ENCODE measurements around the gene RABGAP1. TPM values are rescaled to one million over a fixed set of nuclear protein-coding genes. Genes with fewer than 3 reads are reported as not detected.
A peak's percentile ranks its signal among the peaks of the same experiment; 100 is the strongest.

Gene RABGAP1
- total and polyA plus RNA-seq, 7 donors, result 15.5 to 57.9 (median 33.6) TPM

DNA sequence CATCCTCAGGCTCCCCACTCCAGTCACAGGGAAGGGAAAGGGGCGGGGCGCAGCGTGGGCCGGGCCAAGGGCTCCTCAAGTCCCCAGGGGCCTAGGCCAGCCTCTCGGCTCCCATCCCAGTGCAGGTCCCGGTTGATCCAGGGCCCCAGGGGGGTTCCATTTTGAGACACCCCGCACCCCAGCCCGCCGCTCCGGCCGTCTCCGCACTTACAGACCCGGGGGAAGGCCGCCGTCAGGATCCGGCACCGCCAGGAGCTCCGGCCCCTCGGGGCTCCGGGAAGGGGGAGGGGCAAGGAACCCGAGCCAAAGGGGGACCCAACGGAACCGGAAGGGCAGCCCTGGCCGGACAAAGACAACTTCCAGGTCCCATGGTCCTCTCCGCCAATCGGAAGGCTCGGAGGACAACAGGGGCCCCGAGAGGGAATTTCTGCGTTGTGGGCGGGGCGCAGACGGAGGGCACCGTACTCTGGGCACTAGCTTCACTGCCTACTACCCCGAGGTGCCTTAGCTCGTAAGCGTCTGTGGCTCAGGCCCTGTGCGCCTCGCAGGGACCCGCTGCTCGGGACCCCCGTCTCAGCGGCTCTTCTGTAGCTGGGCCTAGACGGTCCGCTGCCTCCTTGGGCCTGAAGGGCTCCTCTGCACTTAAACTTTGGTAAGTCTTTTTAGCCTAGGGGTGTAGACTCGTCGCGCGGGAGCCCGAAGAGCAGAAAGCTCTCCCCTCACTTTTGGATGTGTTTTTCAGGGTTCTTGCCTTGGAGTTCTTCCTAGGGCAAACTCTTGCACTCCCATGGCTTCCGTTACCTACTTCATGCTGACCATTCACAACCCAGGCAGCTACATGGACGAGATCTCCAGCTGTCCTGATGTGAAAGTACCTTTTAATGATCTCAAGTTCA, 9.3 kb upstream of the RABGAP1 start, which contains the start of gene ZBTB26:
TSS of gene ZBTB26 (minus strand) at position 287 of the 896 bp plus-strand sequence. CDS start 11,578 bp downstream, outside the sequence.
- H3K4me1 ChIP-seq, result peaks cover 35% of the 10 kb centered on the region

DNA sequence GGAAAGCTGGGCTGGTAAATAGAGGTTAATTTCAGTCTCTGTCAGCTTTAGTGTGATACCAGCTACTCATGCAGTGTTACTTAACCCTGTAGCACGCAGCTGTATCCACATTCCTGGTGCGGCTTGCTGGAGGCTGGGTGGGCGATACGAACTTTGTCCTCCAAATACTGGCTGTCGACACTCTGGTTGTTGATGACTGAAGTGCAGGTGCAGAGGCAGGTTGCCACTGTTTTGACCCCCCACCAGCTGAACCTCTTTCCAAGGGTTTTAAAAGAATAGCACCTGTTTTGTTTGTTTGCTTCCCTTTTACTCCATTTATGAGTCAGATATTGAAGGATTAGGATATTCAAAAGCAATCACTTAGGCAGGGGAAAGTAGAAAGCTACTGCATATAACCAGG, 4.4 kb upstream of the RABGAP1 start:
- DNase-seq (no peak), ATAC-seq (no peak)
- intact Hi-C loops (cut with DNase I), result loop anchor here in 1 of 2 donors (10.0 kb wide), 1 partner anchor 58 kb away; no protein-coding TSS in a partner anchor
- Histone ChIP-seq H3K4me1 (peaks cover 24% of the 10 kb centered on the region), H3K9me3 (no peaks in the 10 kb centered on the region), H3K27me3 (ENCODE audit: insufficient read depth in 3 of 3, low read length in 2 of 3) (no peaks in the 10 kb centered on the region), H3K27ac (no peak overlapping the region), H3K4me3 (no peak overlapping the region), H3K36me3 (ENCODE audit: insufficient read depth in 1 of 2, low read depth in 1 of 2) (peaks cover 0 to 25% of the 10 kb centered on the region in 2 donors)
- TF ChIP-seq, protein P1, sequence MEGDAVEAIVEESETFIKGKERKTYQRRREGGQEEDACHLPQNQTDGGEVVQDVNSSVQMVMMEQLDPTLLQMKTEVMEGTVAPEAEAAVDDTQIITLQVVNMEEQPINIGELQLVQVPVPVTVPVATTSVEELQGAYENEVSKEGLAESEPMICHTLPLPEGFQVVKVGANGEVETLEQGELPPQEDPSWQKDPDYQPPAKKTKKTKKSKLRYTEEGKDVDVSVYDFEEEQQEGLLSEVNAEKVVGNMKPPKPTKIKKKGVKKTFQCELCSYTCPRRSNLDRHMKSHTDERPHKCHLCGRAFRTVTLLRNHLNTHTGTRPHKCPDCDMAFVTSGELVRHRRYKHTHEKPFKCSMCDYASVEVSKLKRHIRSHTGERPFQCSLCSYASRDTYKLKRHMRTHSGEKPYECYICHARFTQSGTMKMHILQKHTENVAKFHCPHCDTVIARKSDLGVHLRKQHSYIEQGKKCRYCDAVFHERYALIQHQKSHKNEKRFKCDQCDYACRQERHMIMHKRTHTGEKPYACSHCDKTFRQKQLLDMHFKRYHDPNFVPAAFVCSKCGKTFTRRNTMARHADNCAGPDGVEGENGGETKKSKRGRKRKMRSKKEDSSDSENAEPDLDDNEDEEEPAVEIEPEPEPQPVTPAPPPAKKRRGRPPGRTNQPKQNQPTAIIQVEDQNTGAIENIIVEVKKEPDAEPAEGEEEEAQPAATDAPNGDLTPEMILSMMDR (IDR thresholded peaks at IDR 0.05), result no peak
- WGBS, 3 donors, result 80 to 89% (median 81%) methylated on average over 5 of the region's 5 CpGs

More for the DNA sequence above, 9.3 kb upstream of the RABGAP1 start, which contains the start of gene ZBTB26:
- H3K9me3 ChIP-seq, result no peaks in the 10 kb centered on the region
- H3K36me3 ChIP-seq (ENCODE audit: insufficient read depth in 1 of 2, low read depth in 1 of 2), result peaks cover 0 to 7% of the 10 kb centered on the region in 2 donors
- no peaks in the 10 kb centered on the region for H3K27me3 ChIP-seq (ENCODE audit: insufficient read depth in 3 of 3, low read length in 2 of 3)
- ATAC-seq (peak; percentile 99 to 100 (median 99)), DNase-seq (peak; percentile 93 to 97)
- intact Hi-C loops (cut with DNase I), result loop anchor here in 1 of 2 donors (10.0 kb wide), 1 partner anchor 63 kb away; no protein-coding TSS in a partner anchor
- TF ChIP-seq, protein P1 (IDR thresholded peaks at IDR 0.05), result no peak
- H3K27ac ChIP-seq, result peak within 1 kb of the TSS; percentile 92
- 0 to 1% (median 0%) methylated on average over 32 to 51 of the region's 51 CpGs for WGBS, 3 donors
- H3K4me3 ChIP-seq, result peak within 1 kb of the TSS; percentile 96

DNA sequence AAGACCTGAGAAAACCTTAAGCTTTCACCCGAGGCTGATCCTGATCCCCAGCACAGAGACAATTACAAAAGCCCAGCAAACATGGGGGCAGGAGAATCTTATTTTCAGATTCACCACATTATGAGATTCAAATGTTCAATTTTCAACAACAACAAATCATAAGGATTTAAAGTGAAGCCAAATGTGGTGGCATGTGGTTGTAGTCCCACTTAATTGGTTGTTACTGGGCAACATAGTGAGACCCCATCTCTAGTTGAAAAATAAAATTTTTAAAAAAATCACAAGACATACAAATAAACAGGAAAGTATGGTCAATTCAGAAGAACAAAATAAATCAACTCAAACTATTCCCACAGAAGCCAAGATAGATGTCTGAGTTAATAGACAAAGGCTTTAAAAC, 3.9 kb upstream of the RABGAP1 start:
- no peak for ATAC-seq

DNA sequence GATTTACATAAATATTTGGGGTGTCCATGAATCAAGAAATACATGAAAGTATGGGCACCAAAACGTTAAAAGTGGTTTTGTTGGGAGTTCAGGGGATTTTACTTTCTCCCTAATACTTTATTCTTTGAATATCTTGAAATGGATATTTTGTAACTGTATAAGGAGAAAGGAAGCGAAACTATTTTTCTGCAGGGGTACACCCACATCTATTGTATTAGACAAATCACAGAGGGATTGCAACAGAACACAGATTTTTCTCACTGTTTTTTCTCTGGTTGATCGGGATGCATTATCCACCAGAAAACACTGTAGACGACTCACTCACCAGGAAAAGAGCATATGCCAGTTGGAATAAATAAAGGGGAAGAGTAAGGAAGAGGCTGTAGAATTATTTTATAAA, 1.2 kb upstream of the RABGAP1 start:
- DNase-seq (no peak), ATAC-seq (no peak)
- Histone ChIP-seq H3K27me3 (ENCODE audit: insufficient read depth in 3 of 3, low read length in 2 of 3) (no peaks in the 10 kb centered on the region), H3K9me3 (no peaks in the 10 kb centered on the region), H3K4me1 (peaks cover 25% of the 10 kb centered on the region), H3K27ac (no peak overlapping the region), H3K36me3 (ENCODE audit: insufficient read depth in 1 of 2, low read depth in 1 of 2) (peaks cover 0 to 30% of the 10 kb centered on the region in 2 donors), H3K4me3 (no peak overlapping the region)
- TF ChIP-seq, protein P1 (IDR thresholded peaks at IDR 0.05), result no peak
- WGBS, 3 donors, result 89 to 90% (median 90%) methylated on average over 4 of the region's 4 CpGs
- intact Hi-C loops (cut with DNase I), result loop anchor here in 1 of 2 donors (10.0 kb wide), 1 partner anchor 55 kb away; no protein-coding TSS in a partner anchor

More for the DNA sequence above, 3.9 kb upstream of the RABGAP1 start:
- Histone ChIP-seq H3K4me1 (peaks cover 27% of the 10 kb centered on the region), H3K9me3 (no peaks in the 10 kb centered on the region), H3K36me3 (ENCODE audit: insufficient read depth in 1 of 2, low read depth in 1 of 2) (peaks cover 0 to 25% of the 10 kb centered on the region in 2 donors), H3K4me3 (no peak overlapping the region), H3K27ac (no peak overlapping the region), H3K27me3 (ENCODE audit: insufficient read depth in 3 of 3, low read length in 2 of 3) (no peaks in the 10 kb centered on the region)
- no peak for DNase-seq
- 57 to 80% (median 62%) methylated on average over 1 of the region's 1 CpG for WGBS, 3 donors
- TF ChIP-seq, protein P1 (IDR thresholded peaks at IDR 0.05), result no peak
- intact Hi-C loops (cut with DNase I), result loop anchor here in 1 of 2 donors (10.0 kb wide), 1 partner anchor 58 kb away; no protein-coding TSS in a partner anchor
